GM19351 (cell line): ENCODE results near the gene CDK8.

Experiments used
- ATAC-seq: cut with Tn5 transposase; IDR thresholded peaks from one replicate; pipeline ENCODE4 v1.9.1; 2021; ENCODE audit warnings: mild to moderate bottlenecking, moderate library complexity; ENCODE audit not compliant: unreplicated experiment

The CDK8 gene

GRCh38 chr13:26435646-26436045 is 181.7 kb downstream of the CDK8 start:
- ATAC-seq = no peak

GRCh38 chr13:26436914-26437313 is 183.0 kb downstream of the CDK8 start:
- no peak for ATAC-seq

GRCh38 chr13:26440111-26440510 is 186.2 kb downstream of the CDK8 start:
- ATAC-seq = no peak

GRCh38 chr13:26441476-26441875 is 187.5 kb downstream of the CDK8 start:
- no peak for ATAC-seq

DNA sequence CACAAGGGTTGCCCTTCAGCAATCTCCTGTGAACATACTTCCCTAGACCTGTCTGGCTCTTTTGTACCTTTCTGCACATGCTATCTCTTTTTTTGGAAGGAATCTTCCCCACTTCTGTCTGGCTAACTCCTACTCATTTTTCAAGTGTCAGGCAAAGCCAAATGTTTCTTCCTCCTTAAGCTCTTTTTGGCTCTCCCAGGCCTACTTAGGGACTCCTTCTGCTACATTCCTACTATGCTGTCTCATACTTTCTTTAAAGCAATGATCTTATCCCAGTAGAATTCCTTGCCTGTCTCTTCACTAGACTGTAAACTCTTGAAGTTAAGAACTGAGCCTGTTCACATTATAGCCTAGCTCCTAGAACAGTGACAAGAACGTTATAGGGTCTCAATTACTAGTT is 188.6 kb downstream of the CDK8 start:
- no peak for ATAC-seq

DNA sequence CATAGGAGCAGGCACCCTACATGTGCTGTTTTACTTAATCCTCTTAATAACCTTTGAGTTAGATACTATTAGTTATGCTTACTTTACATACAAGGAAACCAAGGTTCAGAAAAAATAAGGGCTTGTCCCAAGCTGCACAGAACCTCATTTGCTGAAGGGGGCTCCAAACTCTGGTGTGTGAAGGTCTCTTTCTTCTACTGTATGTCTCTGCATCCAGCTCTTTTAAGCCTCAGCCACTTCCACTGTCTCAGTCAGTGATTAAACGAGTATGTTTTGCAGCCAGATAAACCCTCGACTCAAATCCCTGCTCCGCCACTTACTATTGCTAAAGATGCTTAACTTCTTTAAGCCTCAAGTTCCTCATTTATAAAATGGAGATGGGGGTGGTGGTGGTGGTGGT is 191.2 kb downstream of the CDK8 start:
- no peak for ATAC-seq

- no peak for ATAC-seq
These were observed 192.8 kb downstream of the CDK8 start for GRCh38 chr13:26446751-26447150.

DNA sequence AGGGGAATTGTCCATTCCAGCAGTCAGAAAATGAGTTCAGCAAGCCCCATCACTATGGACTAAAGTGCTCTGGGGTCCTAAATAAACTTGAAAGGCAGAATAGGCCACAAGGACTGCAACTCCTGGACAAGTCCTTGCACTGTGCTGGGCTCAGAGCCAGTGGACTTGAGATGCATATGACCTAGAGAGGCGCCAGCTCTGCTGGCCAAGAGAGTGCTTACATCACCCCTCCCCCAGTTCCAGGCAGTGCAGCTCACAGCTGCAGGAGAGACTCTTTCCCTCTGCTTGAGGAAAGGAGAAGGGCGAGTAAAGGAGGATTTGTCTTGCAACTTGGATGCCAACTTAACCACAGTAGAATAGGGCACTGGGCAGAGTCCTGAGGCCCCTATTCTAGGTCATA is 194.1 kb downstream of the CDK8 start:
- ATAC-seq = no peak

DNA sequence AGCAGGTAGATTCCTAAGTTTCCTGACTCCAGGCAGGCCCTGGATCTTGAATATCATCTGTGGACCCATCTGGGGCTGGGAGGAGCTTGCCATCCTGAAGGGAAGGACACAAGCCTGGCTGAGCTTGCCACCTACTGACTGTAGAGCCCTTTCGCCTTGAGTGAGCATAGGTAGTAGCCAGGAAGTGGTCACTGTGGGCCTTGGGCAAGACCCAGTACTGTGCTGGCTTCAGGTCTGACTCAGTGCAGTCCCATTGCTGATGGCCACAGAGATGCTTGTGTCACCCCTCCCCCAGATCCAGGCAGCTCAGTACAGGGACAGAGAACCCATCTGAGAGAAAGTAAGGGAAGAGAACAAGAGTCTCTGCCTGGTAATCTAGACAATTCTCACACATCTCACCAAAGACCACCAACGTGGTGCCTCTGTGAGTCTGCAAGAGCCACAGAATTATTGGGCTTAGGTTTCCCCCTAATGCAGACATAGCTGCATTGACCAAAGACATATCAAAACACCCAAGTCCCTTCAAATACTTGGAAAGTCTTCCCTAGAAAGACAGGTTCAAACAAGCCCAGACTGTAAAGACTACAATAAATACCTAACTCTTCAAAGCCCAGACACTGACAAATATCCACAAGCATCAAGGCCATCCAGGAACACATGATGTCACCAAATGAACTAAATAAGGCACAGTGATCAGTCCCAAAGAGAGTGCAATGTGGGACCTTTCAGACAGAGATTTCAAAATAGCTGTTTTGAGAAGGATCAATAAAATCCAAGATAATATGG is 195.3 kb downstream of the CDK8 start:
- no peak for ATAC-seq
